ENCODE data around the gene FSTL4. TPM values are rescaled to one million over a fixed set of nuclear protein-coding genes. Genes with fewer than 3 reads are reported as not detected.
A peak's percentile ranks its signal among the peaks of the same experiment; 100 is the strongest.

The FSTL4 gene
- polyA plus RNA-seq, 1 donor from 2014 or later = not detected

GRCh38 chr5:133260715-133261114, 351.6 kb downstream of the FSTL4 start:
- Mint-ChIP-seq H3K36me3 (peaks cover 2% of the 10 kb centered on the region), H3K4me1 (peaks cover 0 to 2% (median 0%) of the 10 kb centered on the region in 3 donors), H3K4me3 (no peak overlapping the region), H3K27me3 (peaks cover 3% of the 10 kb centered on the region), H3K9me3 (no peaks in the 10 kb centered on the region), H3K27ac (no peak overlapping the region)

GRCh38 chr5:133259199-133259997, 352.9 kb downstream of the FSTL4 start:
- H3K27me3 Mint-ChIP-seq = peaks cover 3% of the 10 kb centered on the region
- peaks cover 2% of the 10 kb centered on the region for H3K36me3 Mint-ChIP-seq
- H3K4me1 Mint-ChIP-seq = peaks cover 0 to 2% (median 0%) of the 10 kb centered on the region in 3 donors
- peak overlapping the region in 1 of 3 donors; percentile 28 for H3K27ac Mint-ChIP-seq
- no peaks in the 10 kb centered on the region for H3K9me3 Mint-ChIP-seq
- no peak overlapping the region for H3K4me3 Mint-ChIP-seq

GRCh38 chr5:133257977-133258376, 354.4 kb downstream of the FSTL4 start:
- no peak overlapping the region for H3K4me3 Mint-ChIP-seq
- peaks cover 0 to 2% (median 0%) of the 10 kb centered on the region in 3 donors for H3K4me1 Mint-ChIP-seq
- no peak overlapping the region for H3K27ac Mint-ChIP-seq
- no peaks in the 10 kb centered on the region for H3K9me3 Mint-ChIP-seq
- H3K27me3 Mint-ChIP-seq = peaks cover 3% of the 10 kb centered on the region
- H3K36me3 Mint-ChIP-seq = peaks cover 2% of the 10 kb centered on the region

GRCh38 chr5:133256276-133256675, 356.1 kb downstream of the FSTL4 start:
- Mint-ChIP-seq H3K27me3 (peaks cover 4% of the 10 kb centered on the region), H3K4me3 (no peak overlapping the region), H3K4me1 (peaks cover 0 to 2% (median 1%) of the 10 kb centered on the region in 3 donors), H3K27ac (no peak overlapping the region), H3K9me3 (no peaks in the 10 kb centered on the region), H3K36me3 (peaks cover 3% of the 10 kb centered on the region)

- Mint-ChIP-seq H3K4me3 (no peak overlapping the region), H3K4me1 (peaks cover 0 to 2% (median 1%) of the 10 kb centered on the region in 3 donors), H3K27ac (no peak overlapping the region), H3K36me3 (peaks cover 3% of the 10 kb centered on the region), H3K9me3 (no peaks in the 10 kb centered on the region), H3K27me3 (peaks cover 1% of the 10 kb centered on the region)
These were observed 357.5 kb downstream of the FSTL4 start for GRCh38 chr5:133254803-133255202.

GRCh38 chr5:133253671-133254070, 358.7 kb downstream of the FSTL4 start:
- Mint-ChIP-seq H3K9me3 (no peaks in the 10 kb centered on the region), H3K27me3 (peaks cover 2% of the 10 kb centered on the region), H3K4me3 (no peak overlapping the region), H3K4me1 (peaks cover 0 to 1% (median 0%) of the 10 kb centered on the region in 3 donors), H3K36me3 (peaks cover 2% of the 10 kb centered on the region), H3K27ac (no peak overlapping the region)

GRCh38 chr5:133253070-133253469, 359.3 kb downstream of the FSTL4 start:
- no peaks in the 10 kb centered on the region for H3K9me3 Mint-ChIP-seq
- no peak overlapping the region for H3K27ac Mint-ChIP-seq
- H3K36me3 Mint-ChIP-seq = peaks cover 2% of the 10 kb centered on the region
- peaks cover 4% of the 10 kb centered on the region for H3K27me3 Mint-ChIP-seq
- peaks cover 0 to 1% (median 0%) of the 10 kb centered on the region in 3 donors for H3K4me1 Mint-ChIP-seq
- H3K4me3 Mint-ChIP-seq = no peak overlapping the region

- Mint-ChIP-seq H3K36me3 (peaks cover 2% of the 10 kb centered on the region), H3K4me1 (peaks cover 0 to 1% (median 0%) of the 10 kb centered on the region in 3 donors), H3K27ac (no peak overlapping the region), H3K4me3 (no peak overlapping the region), H3K9me3 (no peaks in the 10 kb centered on the region), H3K27me3 (peaks cover 4% of the 10 kb centered on the region)
These were observed 360.2 kb downstream of the FSTL4 start for GRCh38 chr5:133252133-133252480.

- Mint-ChIP-seq H3K4me1 (peaks cover 0 to 1% (median 0%) of the 10 kb centered on the region in 3 donors), H3K9me3 (no peaks in the 10 kb centered on the region), H3K4me3 (peak overlapping the region in 1 of 4 donors; percentile 22), H3K27ac (no peak overlapping the region), H3K27me3 (peaks cover 4% of the 10 kb centered on the region), H3K36me3 (peaks cover 2% of the 10 kb centered on the region)
These were observed 360.8 kb downstream of the FSTL4 start for GRCh38 chr5:133251296-133252132.

GRCh38 chr5:133250527-133250926, 361.8 kb downstream of the FSTL4 start:
- H3K9me3 Mint-ChIP-seq = no peaks in the 10 kb centered on the region
- peaks cover 4% of the 10 kb centered on the region for H3K27me3 Mint-ChIP-seq
- no peak overlapping the region for H3K27ac Mint-ChIP-seq
- H3K4me3 Mint-ChIP-seq = no peak overlapping the region
- H3K4me1 Mint-ChIP-seq = peaks cover 0 to 1% (median under 1%) of the 10 kb centered on the region in 3 donors
- peaks cover 2% of the 10 kb centered on the region for H3K36me3 Mint-ChIP-seq

- Mint-ChIP-seq H3K27me3 (peaks cover 4% of the 10 kb centered on the region), H3K4me1 (peaks cover 0 to 4% (median 1%) of the 10 kb centered on the region in 3 donors), H3K27ac (peak overlapping the region in 1 of 3 donors; percentile 15), H3K4me3 (no peak overlapping the region), H3K9me3 (no peaks in the 10 kb centered on the region), H3K36me3 (peaks cover 2% of the 10 kb centered on the region)
These were observed 362.7 kb downstream of the FSTL4 start for GRCh38 chr5:133249593-133249992.

- H3K4me1 Mint-ChIP-seq = peaks cover 0 to 7% (median 1%) of the 10 kb centered on the region in 3 donors
- H3K27ac Mint-ChIP-seq = peak overlapping the region in 1 of 3 donors; percentile 86
- no peaks in the 10 kb centered on the region for H3K9me3 Mint-ChIP-seq
- no peak overlapping the region for H3K4me3 Mint-ChIP-seq
- H3K27me3 Mint-ChIP-seq = peaks cover 4% of the 10 kb centered on the region
- peaks cover 2% of the 10 kb centered on the region for H3K36me3 Mint-ChIP-seq
These were observed 364.3 kb downstream of the FSTL4 start for GRCh38 chr5:133247881-133248624.

GRCh38 chr5:133247151-133247709, 365.1 kb downstream of the FSTL4 start:
- Mint-ChIP-seq H3K4me3 (no peak overlapping the region), H3K4me1 (peaks cover 0 to 10% (median 1%) of the 10 kb centered on the region in 3 donors), H3K36me3 (peaks cover under 1% of the 10 kb centered on the region), H3K27me3 (peaks cover 2% of the 10 kb centered on the region), H3K27ac (no peak overlapping the region), H3K9me3 (no peaks in the 10 kb centered on the region)

GRCh38 chr5:133246376-133247150, 365.8 kb downstream of the FSTL4 start:
- H3K27ac Mint-ChIP-seq = peak overlapping the region in 1 of 3 donors; percentile 23
- H3K4me1 Mint-ChIP-seq = peaks cover 0 to 12% (median under 1%) of the 10 kb centered on the region in 3 donors
- no peaks in the 10 kb centered on the region for H3K36me3 Mint-ChIP-seq
- H3K27me3 Mint-ChIP-seq = peaks cover 2% of the 10 kb centered on the region
- H3K9me3 Mint-ChIP-seq = no peaks in the 10 kb centered on the region
- H3K4me3 Mint-ChIP-seq = no peak overlapping the region
